Testis (tissue), 3 donors: ENCODE results near the gene ETV5. TPM values are rescaled to one million over a fixed set of nuclear protein-coding genes. Genes with fewer than 3 reads are reported as not detected.
"Not testable (repeated sequence)": the region's sequence is repeated elsewhere in the genome, so short reads cannot be mapped to it uniquely, and the experiment has no call there.

Source experiments
- DNase-seq: peaks from one replicate; pipeline ENCODE4 v3.0.0-alpha.2; 2019
- H3K27ac ChIP-seq, 2 donors: fragments of 200-600 bp; sonication (generic); one replicate each; pipeline ENCODE4 v1.5.1; 2019
- H3K27me3 ChIP-seq: fragments of 200-600 bp; sonication (generic); one replicate; pipeline ENCODE4 v1.5.1; 2019
- H3K36me3 ChIP-seq: fragments of 200-600 bp; sonication (generic); one replicate; pipeline ENCODE4 v1.5.1; 2017; ENCODE audit warnings: low read depth; ENCODE audit errors: missing control alignments
- H3K4me1 ChIP-seq: fragments of 200-600 bp; sonication (generic); one replicate; pipeline ENCODE4 v1.5.1; 2019
- H3K4me3 ChIP-seq, 2 donors: fragments of 200-600 bp; sonication (generic); one replicate each; pipeline ENCODE4 v1.5.1; 2017 to 2019
- H3K9me3 ChIP-seq: fragments of 200-600 bp; sonication (generic); one replicate; pipeline ENCODE4 v1.5.1; 2017
- CTCF ChIP-seq, 3 experiments: fragments of 450-650 bp in 2 of 3; fragments of 200-600 bp in 1 of 3; sonication (generic) in 1 of 3; IDR thresholded peaks; one replicate each; pipeline ENCODE4 v1.5.1; 2016 to 2019; ENCODE audit warnings: antibody characterized with exemption in 3 of 3, mild to moderate bottlenecking in 2 of 3, moderate library complexity in 1 of 3
- POLR2A ChIP-seq: fragments of 450-650 bp; IDR thresholded peaks from one replicate; pipeline ENCODE4 v1.6.1; 2017; ENCODE audit warnings: antibody characterized with exemption, mild to moderate bottlenecking, moderate library complexity
- WGBS, 2 donors: methylation state at CpG; one replicate each; pipeline ENCODE4 v1.1.5; 2018; 5-methylcytosine and 5-hydroxymethylcytosine counted together
- intact Hi-C: fragments of 100-400 bp; cut with DNase I; formaldehyde crosslinking; loops from one replicate; pipeline ENCODE4 v1.15.1; 2023; ENCODE audit warnings: low total_unique reads
- polyA plus RNA-seq: library from polyadenylated mRNA; stranded (reverse); fragments of 350-450 nt; fragmentation: Illumina TruSeq; extraction: RNeasy Lipid Tissue Mini Kit (QIAGEN cat#74804); gene quantifications from one replicate; pipeline ENCODE4 v1.2.3, GENCODE V29; 2014; ENCODE audit warnings: low read depth, low replicate concordance; ENCODE audit not compliant: insufficient read depth
- total RNA-seq, 2 donors: library from RNA; depleted of rRNA; stranded (reverse); fragments of >200 nt; gene quantifications; one replicate each; pipeline ENCODE4 v1.2.3, GENCODE V29; 2016

Gene ETV5
- total and polyA plus RNA-seq, 3 donors from 2014 or later, result 15.7 to 22.4 (median 20.8) TPM

- no peak for DNase-seq
- TF ChIP-seq CTCF (IDR thresholded peaks at IDR 0.05) (no peak), POLR2A (no peak)
- intact Hi-C loops, result no loop called here
- no peak overlapping the region for H3K27ac ChIP-seq
- H3K9me3 ChIP-seq, result no peaks in the 10 kb centered on the region
- H3K4me3 ChIP-seq, result no peak overlapping the region
- no peaks in the 10 kb centered on the region for H3K27me3 ChIP-seq
- H3K4me1 ChIP-seq, result no peaks in the 10 kb centered on the region
- WGBS, 2 donors, result 89% methylated on average over 7 of the region's 7 CpGs
- no peaks in the 10 kb centered on the region for H3K36me3 ChIP-seq
These were observed 66.2 kb downstream of the ETV5 start for GRCh38 chr3:186042521-186043202.

GRCh38 chr3:186042036-186042435 is 66.9 kb downstream of the ETV5 start:
- Histone ChIP-seq H3K36me3 (no peaks in the 10 kb centered on the region), H3K4me1 (no peaks in the 10 kb centered on the region), H3K9me3 (no peaks in the 10 kb centered on the region), H3K27me3 (no peaks in the 10 kb centered on the region), H3K27ac (no peak overlapping the region), H3K4me3 (no peak overlapping the region)
- WGBS, 2 donors, result 94 to 98% methylated on average over 3 of the region's 3 CpGs
- TF ChIP-seq CTCF (IDR thresholded peaks at IDR 0.05), result no peak
- TF ChIP-seq POLR2A, result no peak
- intact Hi-C loops, result no loop called here
- no peak for DNase-seq

GRCh38 chr3:186038360-186038759 is 70.5 kb downstream of the ETV5 start:
- Histone ChIP-seq H3K4me3 (no peak overlapping the region), H3K4me1 (no peaks in the 10 kb centered on the region), H3K9me3 (no peaks in the 10 kb centered on the region), H3K27me3 (no peaks in the 10 kb centered on the region), H3K27ac (no peak overlapping the region), H3K36me3 (no peaks in the 10 kb centered on the region)
- no peak for DNase-seq
- no peak for TF ChIP-seq CTCF (IDR thresholded peaks at IDR 0.05)
- TF ChIP-seq POLR2A, result no peak
- intact Hi-C loops, result no loop called here
- 67 to 77% methylated on average over 4 of the region's 4 CpGs for WGBS, 2 donors

GRCh38 chr3:186035277-186035676 is 73.6 kb downstream of the ETV5 start:
- Histone ChIP-seq H3K4me1 (no peaks in the 10 kb centered on the region), H3K27ac (no peak overlapping the region), H3K36me3 (no peaks in the 10 kb centered on the region), H3K4me3 (no peak overlapping the region), H3K9me3 (no peaks in the 10 kb centered on the region), H3K27me3 (no peaks in the 10 kb centered on the region)
- TF ChIP-seq POLR2A (no peak), CTCF (IDR thresholded peaks at IDR 0.05) (no peak)
- WGBS, 2 donors, result 80 to 84% methylated on average over 4 of the region's 4 CpGs
- intact Hi-C loops, result no loop called here
- no peak for DNase-seq

- WGBS, 2 donors, result 71 to 86% methylated on average over 1 of the region's 1 CpG
- Histone ChIP-seq H3K9me3 (no peaks in the 10 kb centered on the region), H3K4me1 (no peaks in the 10 kb centered on the region), H3K27ac (no peak overlapping the region), H3K36me3 (no peaks in the 10 kb centered on the region), H3K27me3 (no peaks in the 10 kb centered on the region), H3K4me3 (no peak overlapping the region)
- intact Hi-C loops, result no loop called here
- DNase-seq, result no peak
- TF ChIP-seq CTCF (IDR thresholded peaks at IDR 0.05) (no peak), POLR2A (no peak)
These were observed 76.6 kb downstream of the ETV5 start for GRCh38 chr3:186032321-186032720.

- H3K27ac ChIP-seq, H3K4me3 ChIP-seq, intact Hi-C loops, DNase-seq, H3K27me3 ChIP-seq, H3K36me3 ChIP-seq, H3K4me1 ChIP-seq, H3K9me3 ChIP-seq: not testable (repeated sequence)
- 90 to 95% methylated on average over 5 of the region's 5 CpGs for WGBS, 2 donors
These were observed 82.9 kb downstream of the ETV5 start for GRCh38 chr3:186025993-186026392.
